DMS153 (cell line): ENCODE data around the gene APBB2.
"Not testable (repeated sequence)": the region's sequence is repeated elsewhere in the genome, so short reads cannot be mapped to it uniquely, and the experiment has no call there.

Source experiments
- DNase-seq: peaks from one replicate; lab custom pipeline; 2025; lab: John Stamatoyannopoulos, UW

The APBB2 gene

GRCh38 chr4:41015016-41015675 is 199.2 kb downstream of the APBB2 start:
- no peak for DNase-seq

- no peak for DNase-seq
These were observed 200.2 kb downstream of the APBB2 start for GRCh38 chr4:41014158-41014557.

- no peak for DNase-seq
These were observed 200.6 kb downstream of the APBB2 start for GRCh38 chr4:41013746-41014145.

- no peak for DNase-seq
These were observed 201.4 kb downstream of the APBB2 start for GRCh38 chr4:41012911-41013310.

- DNase-seq = no peak
These were observed 202.0 kb downstream of the APBB2 start for GRCh38 chr4:41012293-41012692.

- DNase-seq = no peak
These were observed 204.9 kb downstream of the APBB2 start for GRCh38 chr4:41009411-41009810.

GRCh38 chr4:41006141-41006540 is 208.2 kb downstream of the APBB2 start:
- no peak for DNase-seq

GRCh38 chr4:41002309-41002708 is 212.0 kb downstream of the APBB2 start:
- DNase-seq = no peak

GRCh38 chr4:41000356-41000755 is 214.0 kb downstream of the APBB2 start:
- DNase-seq = no peak

GRCh38 chr4:40998675-40999358 is 215.5 kb downstream of the APBB2 start:
- DNase-seq = no peak

GRCh38 chr4:40995850-40996249 is 218.5 kb downstream of the APBB2 start:
- DNase-seq = no peak

- DNase-seq = not testable (repeated sequence)
These were observed 220.0 kb downstream of the APBB2 start for GRCh38 chr4:40994321-40994720.

- DNase-seq = not testable (repeated sequence)
These were observed 221.0 kb downstream of the APBB2 start for GRCh38 chr4:40993296-40993693.

- DNase-seq = no peak
These were observed 221.7 kb downstream of the APBB2 start for GRCh38 chr4:40992472-40993295.

GRCh38 chr4:40991908-40992307 is 222.4 kb downstream of the APBB2 start:
- no peak for DNase-seq

GRCh38 chr4:40990899-40991265 is 223.5 kb downstream of the APBB2 start:
- DNase-seq = no peak

- DNase-seq = no peak
These were observed 224.0 kb downstream of the APBB2 start for GRCh38 chr4:40990236-40990898.

GRCh38 chr4:40987151-40987550 is 227.2 kb downstream of the APBB2 start:
- no peak for DNase-seq

GRCh38 chr4:40986375-40986774 is 228.0 kb downstream of the APBB2 start:
- DNase-seq = no peak

GRCh38 chr4:40984051-40984450 is 230.3 kb downstream of the APBB2 start:
- no peak for DNase-seq

GRCh38 chr4:40980318-40980883 is 233.9 kb downstream of the APBB2 start:
- DNase-seq = no peak

- DNase-seq = no peak
These were observed 235.8 kb downstream of the APBB2 start for GRCh38 chr4:40978548-40978947.
